Kidney capillary endothelial cell (primary cell): ENCODE data around the gene TMEM18.
"Not testable (repeated sequence)": the region's sequence is repeated elsewhere in the genome, so short reads cannot be mapped to it uniquely, and the experiment has no call there.

Experiments used
- DNase-seq: peaks from one replicate; pipeline ENCODE4 v3.0.0-alpha.2; 2018; ENCODE audit warnings: low spot score

Gene TMEM18

GRCh38 chr2:693606-694005 is 16.4 kb upstream of the TMEM18 start:
- no peak for DNase-seq

DNA sequence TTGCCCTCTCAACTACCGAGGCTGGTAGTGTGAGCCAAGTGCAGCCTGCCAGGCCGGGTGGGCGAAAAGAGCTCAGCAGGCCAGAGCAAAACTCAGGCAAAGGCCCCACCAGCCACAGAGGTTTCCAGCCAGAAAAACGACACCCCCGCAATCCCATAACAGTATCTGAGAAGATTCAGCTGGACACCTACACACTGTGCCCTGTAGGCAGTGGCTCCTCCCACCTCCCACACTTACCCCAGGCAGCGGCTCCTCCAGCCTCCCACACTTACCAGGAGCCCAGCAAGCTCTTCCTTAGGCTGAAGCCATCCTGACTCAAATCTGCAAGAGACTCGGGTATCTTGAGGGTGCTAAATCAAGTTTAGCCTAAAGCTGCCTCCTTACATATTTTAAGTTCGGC is 15.6 kb upstream of the TMEM18 start:
- DNase-seq: no peak

DNA sequence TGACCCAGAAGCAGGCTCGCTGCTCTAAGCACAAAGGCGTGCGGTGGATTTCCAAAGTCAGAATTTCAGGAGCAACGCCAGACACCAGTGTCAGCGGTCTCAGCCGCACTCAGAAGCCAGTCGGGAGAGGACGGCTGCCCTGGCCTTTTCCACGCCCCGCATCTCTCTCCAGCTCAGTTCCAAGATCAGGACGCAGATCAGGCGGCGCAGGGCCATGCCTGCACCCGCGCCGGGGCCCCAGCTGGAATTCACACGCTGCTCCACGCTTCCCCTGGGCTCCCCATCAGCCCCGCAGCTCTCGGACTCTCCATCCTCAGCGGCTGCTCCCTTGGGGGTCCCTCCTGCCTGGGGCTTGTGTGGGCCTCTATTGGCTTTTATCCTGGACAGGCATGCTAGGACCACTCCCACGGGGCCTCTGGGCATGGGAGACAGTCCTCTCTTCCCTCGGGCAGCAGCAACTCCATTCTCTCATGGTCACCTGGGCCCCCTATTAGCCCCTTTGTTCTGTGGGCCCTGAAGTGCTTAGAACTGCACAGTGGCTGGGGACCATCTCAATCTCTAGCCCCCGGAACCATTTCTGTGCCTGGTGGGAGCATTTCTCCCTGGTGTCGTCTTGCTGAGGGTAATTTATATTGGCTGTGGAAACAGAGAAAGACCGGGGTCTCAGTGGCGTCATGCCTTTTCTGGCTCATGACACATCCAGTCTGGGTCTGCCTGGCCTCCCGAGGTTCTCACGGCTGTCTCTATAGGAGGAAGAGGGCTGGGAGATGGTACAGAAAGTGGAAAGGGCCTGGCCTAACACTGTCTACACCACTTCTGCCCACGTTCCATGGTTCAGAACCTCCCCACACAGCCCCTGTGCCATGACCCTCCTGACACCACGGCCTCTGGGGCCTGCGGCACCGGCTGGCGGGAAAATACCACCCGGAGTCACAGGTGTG is 14.9 kb upstream of the TMEM18 start:
- DNase-seq: no peak

GRCh38 chr2:690799-691198 is 13.6 kb upstream of the TMEM18 start:
- DNase-seq: no peak

- no peak for DNase-seq
Observed at GRCh38 chr2:689877-690510, 12.8 kb upstream of the TMEM18 start.

DNA sequence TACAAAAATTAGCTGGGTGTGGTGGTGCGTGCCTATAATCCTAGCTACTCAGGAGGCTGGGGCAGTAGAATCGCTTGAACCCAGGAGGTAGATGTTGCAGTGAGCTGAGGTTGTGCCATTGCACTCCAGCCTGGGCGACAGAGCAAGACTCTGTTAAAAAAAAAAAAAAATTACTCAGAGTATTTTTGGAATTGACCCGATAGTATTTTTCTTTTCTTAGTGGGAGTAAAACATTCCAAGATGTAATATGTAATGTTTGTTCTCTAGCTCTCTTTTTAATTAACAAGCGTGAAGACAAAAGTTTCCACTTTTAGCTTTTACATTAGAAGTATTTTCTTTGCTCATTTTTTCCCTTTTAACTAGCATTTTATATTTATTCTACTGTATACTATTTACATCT is 12.0 kb upstream of the TMEM18 start:
- no peak for DNase-seq

GRCh38 chr2:688504-689076 is 11.4 kb upstream of the TMEM18 start:
- DNase-seq: no peak

DNA sequence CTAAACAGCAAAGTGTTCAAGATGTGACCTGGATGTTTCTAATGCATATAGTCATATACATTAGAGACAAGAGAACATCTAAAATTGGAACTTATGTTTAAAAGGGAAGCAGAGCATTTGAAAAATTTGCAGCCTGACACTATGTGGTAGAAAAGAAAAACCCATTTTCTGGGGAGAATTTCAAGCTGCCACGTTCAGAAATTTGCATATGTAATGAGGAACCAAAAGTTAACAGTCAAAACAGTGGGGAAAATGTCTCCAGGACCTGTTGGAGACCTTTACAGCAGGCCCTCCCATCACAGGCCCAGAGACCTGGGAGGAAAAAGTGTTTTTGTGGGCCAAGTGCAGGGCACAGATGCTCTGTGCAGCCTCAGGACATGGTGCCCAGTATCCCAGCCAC is 8.2 kb upstream of the TMEM18 start:
- no peak for DNase-seq

- not testable (repeated sequence) for DNase-seq
Observed at GRCh38 chr2:684913-685312, 7.7 kb upstream of the TMEM18 start.

- DNase-seq: no peak
Observed at GRCh38 chr2:682226-682625, 5.0 kb upstream of the TMEM18 start.

GRCh38 chr2:681312-681711 is 4.1 kb upstream of the TMEM18 start:
- DNase-seq: no peak

- no peak for DNase-seq
Observed at GRCh38 chr2:680496-680895, 3.3 kb upstream of the TMEM18 start.

- no peak for DNase-seq
Observed at GRCh38 chr2:678964-679363, 1.8 kb upstream of the TMEM18 start.

DNA sequence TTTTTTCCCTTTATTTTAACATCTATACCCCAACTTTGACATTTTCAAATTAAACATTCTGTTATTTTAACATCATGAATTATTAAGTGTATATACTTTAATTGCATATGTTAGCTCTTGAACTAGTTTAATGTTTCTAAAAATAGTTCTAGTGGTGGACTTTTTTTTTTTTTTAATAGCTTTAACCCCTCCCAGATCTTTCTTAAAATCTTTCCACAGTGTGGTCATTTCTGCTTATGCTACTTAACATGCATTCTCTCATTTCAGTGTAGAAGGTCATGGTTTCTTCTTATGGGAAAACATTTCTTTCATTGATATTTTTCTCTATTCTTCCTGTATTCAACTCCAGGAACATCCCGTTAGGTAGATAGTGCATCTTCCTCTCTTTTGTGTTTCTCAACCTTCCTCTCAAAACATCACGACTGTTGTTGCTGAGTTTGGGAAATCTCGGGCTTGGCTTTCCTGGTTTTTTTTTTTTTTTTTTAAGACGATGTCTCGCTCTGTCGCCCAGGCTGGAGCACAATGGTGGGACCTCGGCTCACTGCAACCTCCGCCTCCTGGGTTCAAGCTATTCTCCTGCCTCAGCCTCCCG is 849 bp upstream of the TMEM18 start:
- DNase-seq: no peak

DNA sequence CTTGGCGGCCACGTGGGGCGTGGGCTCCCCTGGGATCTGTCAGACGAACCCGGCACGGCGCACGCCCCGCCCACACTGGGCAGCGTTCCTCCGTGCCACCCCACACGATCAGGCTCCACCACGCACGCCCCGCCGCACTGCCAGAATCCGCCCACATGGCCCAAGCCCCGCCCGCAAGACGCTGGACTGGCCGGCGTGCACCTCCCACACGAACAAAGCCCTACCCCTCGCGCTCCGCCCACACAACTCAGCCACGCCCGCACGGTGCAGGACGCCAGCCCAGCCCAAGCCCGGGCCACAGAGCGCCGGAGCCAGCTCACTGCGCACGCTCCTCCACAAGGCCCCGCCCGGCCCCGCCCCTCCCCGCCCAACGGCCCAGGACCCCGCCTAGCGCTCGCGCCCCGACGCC is 555 bp downstream of the TMEM18 start:
- DNase-seq: peak; percentile 95

- peak; percentile 44 for DNase-seq
Observed at GRCh38 chr2:675982-676646, 1.1 kb downstream of the TMEM18 start.

- no peak for DNase-seq
Observed at GRCh38 chr2:675460-675859, 1.7 kb downstream of the TMEM18 start.

DNA sequence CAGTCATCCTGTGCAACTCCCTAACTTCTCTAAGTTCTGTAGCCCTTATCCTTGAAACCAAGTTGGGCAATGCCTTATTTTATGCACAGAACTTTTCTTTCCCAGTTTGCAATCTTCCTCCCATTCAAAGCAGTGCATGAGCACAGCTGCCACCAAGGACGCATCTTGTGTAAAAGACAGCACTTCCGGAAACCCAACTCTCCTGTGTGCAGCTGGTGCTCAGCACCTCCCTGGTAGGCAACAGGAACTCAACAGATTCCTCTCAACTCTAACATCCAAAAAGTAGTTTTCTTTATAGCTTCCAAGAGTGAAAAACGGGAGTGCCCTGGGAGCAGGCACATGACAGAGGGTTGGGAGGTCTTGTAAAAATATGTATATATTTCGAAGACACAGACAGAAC is 2.2 kb downstream of the TMEM18 start:
- no peak for DNase-seq

DNA sequence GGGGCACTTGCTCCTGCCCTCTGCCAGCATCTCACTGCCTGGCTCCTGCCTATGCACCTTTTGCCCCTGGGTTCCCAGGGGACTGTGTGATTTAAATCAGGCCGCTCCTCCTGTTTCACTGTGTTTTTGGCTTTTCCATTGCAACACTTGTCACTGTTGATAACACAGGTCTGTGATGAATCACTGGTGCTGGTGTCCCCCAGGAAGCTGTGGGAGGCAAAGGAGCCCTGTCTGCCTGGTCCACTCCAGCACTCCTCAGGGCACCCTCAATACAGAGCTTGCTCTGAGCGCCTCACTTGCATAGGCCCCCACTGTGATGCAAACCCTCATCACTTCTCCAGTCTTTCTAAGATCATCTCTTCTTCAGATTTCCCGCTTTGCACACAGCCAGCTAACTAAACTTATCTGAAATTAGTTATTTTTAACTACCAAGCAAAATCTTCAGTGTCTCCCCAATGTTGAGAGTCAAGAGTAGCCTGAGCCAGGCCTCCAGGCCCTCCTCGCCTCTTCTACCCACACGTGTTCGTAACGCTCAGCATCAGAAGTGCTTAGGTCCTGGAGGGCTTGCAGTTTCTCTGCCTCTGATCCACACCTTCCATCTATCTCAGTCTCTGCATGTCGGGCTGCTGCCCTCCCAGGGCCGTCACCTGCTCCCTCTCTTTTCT is 2.8 kb downstream of the TMEM18 start:
- DNase-seq: no peak

- peak; percentile 67 for DNase-seq
Observed at GRCh38 chr2:673615-674320, 3.4 kb downstream of the TMEM18 start.

DNA sequence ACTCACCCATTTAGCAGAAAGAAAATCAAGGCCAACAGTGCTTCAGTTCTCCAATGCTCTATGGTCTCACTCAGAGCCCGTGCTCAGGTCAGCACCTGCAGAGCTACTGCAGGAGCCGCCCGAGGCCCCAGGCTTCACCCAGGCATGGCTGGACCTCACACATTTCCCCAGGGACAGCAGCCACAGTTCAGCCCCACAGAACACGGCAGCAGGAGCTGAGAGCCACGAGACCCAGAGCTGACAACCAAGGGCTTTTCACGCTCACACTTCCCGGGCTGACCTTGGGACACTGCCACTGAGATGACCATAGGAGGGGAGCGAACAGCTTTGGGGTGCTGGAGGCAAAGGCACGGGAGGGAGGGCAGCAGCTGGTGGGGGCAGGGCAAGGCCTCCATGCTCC is 4.2 kb downstream of the TMEM18 start:
- DNase-seq: no peak
